H9 (cell line): ENCODE measurements around the gene USP12. TPM values are rescaled to one million over a fixed set of nuclear protein-coding genes. Genes with fewer than 3 reads are reported as not detected.

Experiments used
- DNase-seq: peaks from one replicate; pipeline ENCODE4 v3.0.0-alpha.2; 2017
- H2AFZ ChIP-seq: one replicate; pipeline ENCODE4 v1.6.1; 2013; ENCODE audit warnings: mild to moderate bottlenecking, low read length, control low read depth, moderate library complexity
- H2AK5ac ChIP-seq: 2 replicates; pipeline ENCODE4 v1.6.1; 2013; ENCODE audit warnings: low read length, control low read depth, mixed read lengths; ENCODE audit not compliant: insufficient read length
- H2BK120ac ChIP-seq: one replicate; pipeline ENCODE4 v1.6.1; 2013; ENCODE audit warnings: low read depth, mild to moderate bottlenecking, low read length, control low read depth, inconsistent platforms; ENCODE audit not compliant: poor library complexity, severe bottlenecking
- H2BK12ac ChIP-seq: 2 replicates; pipeline ENCODE4 v1.6.1; 2013; ENCODE audit warnings: low read length, control low read depth, mixed read lengths, low read depth; ENCODE audit not compliant: insufficient read length
- H2BK15ac ChIP-seq: 2 replicates; pipeline ENCODE4 v1.6.1; 2013; ENCODE audit warnings: low read depth, low read length, control low read depth
- H2BK20ac ChIP-seq: one replicate; pipeline ENCODE4 v1.6.1; 2013; ENCODE audit warnings: low read depth, mild to moderate bottlenecking, low read length, control low read depth, inconsistent platforms; ENCODE audit not compliant: poor library complexity, severe bottlenecking
- H2BK5ac ChIP-seq: 2 replicates; pipeline ENCODE4 v1.6.1; 2013; ENCODE audit warnings: low read length, control low read depth, mixed read lengths; ENCODE audit not compliant: insufficient read length
- H3K14ac ChIP-seq: 2 replicates; pipeline ENCODE4 v1.6.1; 2013; ENCODE audit warnings: low read length, control low read depth; ENCODE audit not compliant: insufficient read depth
- H3K18ac ChIP-seq: 2 replicates; pipeline ENCODE4 v1.6.1; 2013; ENCODE audit warnings: low read depth, mild to moderate bottlenecking, mixed read lengths, low read length, control low read depth; ENCODE audit not compliant: insufficient read length
- H3K23ac ChIP-seq: 2 replicates; pipeline ENCODE4 v1.6.1; 2013; ENCODE audit warnings: low read length, control low read depth, mixed read lengths, low read depth; ENCODE audit not compliant: insufficient read length
- H3K23me2 ChIP-seq: 2 replicates; pipeline ENCODE4 v1.6.1; 2013; ENCODE audit warnings: low read depth, mild to moderate bottlenecking, mixed read lengths, low read length, control low read depth; ENCODE audit not compliant: insufficient read length, poor library complexity, severe bottlenecking
- H3K27ac ChIP-seq: 2 replicates; pipeline ENCODE4 v1.5.1; 2013; ENCODE audit warnings: low read length, control low read depth, mixed read lengths, low read depth; ENCODE audit not compliant: insufficient read length
- H3K27me3 ChIP-seq: 2 replicates; pipeline ENCODE4 v1.6.1; 2013; ENCODE audit warnings: low read length, control low read depth, inconsistent platforms; ENCODE audit not compliant: insufficient read depth
- H3K4ac ChIP-seq: 2 replicates; pipeline ENCODE4 v1.6.1; 2013; ENCODE audit warnings: low read depth, mild to moderate bottlenecking, control low read depth, inconsistent platforms, low read length, moderate library complexity
- H3K4me1 ChIP-seq: 2 replicates; pipeline ENCODE4 v1.6.1; 2013; ENCODE audit warnings: low read length, control low read depth, inconsistent platforms; ENCODE audit not compliant: insufficient read depth
- H3K4me2 ChIP-seq: 2 replicates; pipeline ENCODE4 v1.6.1; 2013; ENCODE audit warnings: low read length, control low read depth, mixed read lengths; ENCODE audit not compliant: insufficient read length, insufficient read depth
- H3K56ac ChIP-seq: 2 replicates; pipeline ENCODE4 v1.6.1; 2013; ENCODE audit warnings: low read depth, mild to moderate bottlenecking, mixed read lengths, low read length, control low read depth; ENCODE audit not compliant: insufficient read length
- H3K79me1 ChIP-seq: 2 replicates; pipeline ENCODE4 v1.6.1; 2013; ENCODE audit warnings: low read depth, mild to moderate bottlenecking, moderate library complexity, low read length, control low read depth, inconsistent platforms; ENCODE audit not compliant: insufficient read depth, poor library complexity, severe bottlenecking
- H3K79me2 ChIP-seq: 2 replicates; pipeline ENCODE4 v1.6.1; 2013; ENCODE audit warnings: low read length, control low read depth, inconsistent platforms; ENCODE audit not compliant: insufficient read depth
- H3K9ac ChIP-seq: 2 replicates; pipeline ENCODE4 v1.6.1; 2013; ENCODE audit warnings: low read length, control low read depth, mixed read lengths; ENCODE audit not compliant: insufficient read length; ENCODE audit errors: extremely low read depth
- H3K9me3 ChIP-seq: one replicate; pipeline ENCODE4 v1.6.1; 2013; ENCODE audit warnings: low read depth, low read length, inconsistent platforms; ENCODE audit not compliant: control insufficient read depth
- H3T11ph ChIP-seq: one replicate; pipeline ENCODE4 v1.6.1; 2013; ENCODE audit warnings: mild to moderate bottlenecking, low read length, control low read depth, inconsistent platforms
- H4K20me1 ChIP-seq: one replicate; pipeline ENCODE4 v1.6.1; 2013; ENCODE audit not compliant: control insufficient read depth, insufficient read length, insufficient read depth
- H4K5ac ChIP-seq: 2 replicates; pipeline ENCODE4 v1.6.1; 2013; ENCODE audit warnings: low read depth, mild to moderate bottlenecking, mixed read lengths, low read length, control low read depth; ENCODE audit not compliant: insufficient read length
- H4K8ac ChIP-seq: replicated peaks from 2 replicates; pipeline ENCODE4 v1.6.1; 2013; ENCODE audit warnings: low read length, control low read depth, mixed read lengths, low read depth; ENCODE audit not compliant: insufficient read length
- H4K91ac ChIP-seq: 2 replicates; pipeline ENCODE4 v1.6.1; 2013; ENCODE audit warnings: low read depth, mild to moderate bottlenecking, moderate library complexity, mixed read lengths, low read length, control low read depth; ENCODE audit not compliant: insufficient read length
- H3K27ac Mint-ChIP-seq, 3 experiments: 2 replicates in 2 of 3; 3 replicates in 1 of 3; pipeline ENCODE4 v1.8.0; 2020 to 2021; ENCODE audit warnings: mixed read lengths in 3 of 3, mild to moderate bottlenecking in 1 of 3, moderate library complexity in 1 of 3
- H3K27me3 Mint-ChIP-seq: 2 replicates; pipeline ENCODE4 v1.8.0; 2021; ENCODE audit warnings: low read depth, mild to moderate bottlenecking, moderate library complexity, mixed read lengths
- H3K36me3 Mint-ChIP-seq, 3 experiments: 2 replicates in 2 of 3; 3 replicates in 1 of 3; pipeline ENCODE4 v1.8.0; 2020 to 2021; ENCODE audit warnings: low read depth in 3 of 3, mixed read lengths in 3 of 3; ENCODE audit not compliant: insufficient read depth in 1 of 3
- H3K4me1 Mint-ChIP-seq, 2 experiments: 2 replicates each; pipeline ENCODE4 v1.8.0; 2020; ENCODE audit warnings: mixed read lengths in 2 of 2
- H3K4me3 Mint-ChIP-seq, 2 experiments: 2 replicates in 1 of 2; 3 replicates in 1 of 2; pipeline ENCODE4 v1.8.0; 2020 to 2021; ENCODE audit warnings: mild to moderate bottlenecking in 2 of 2, mixed read lengths in 2 of 2, moderate library complexity in 1 of 2
- H3K9me3 Mint-ChIP-seq, 2 experiments: 2 replicates in 1 of 2; 3 replicates in 1 of 2; pipeline ENCODE4 v1.8.0; 2020; ENCODE audit warnings: mild to moderate bottlenecking in 2 of 2, mixed read lengths in 2 of 2, moderate library complexity in 1 of 2
- CTCF ChIP-seq: fragments of 200-600 bp; sonication (generic); conservative IDR thresholded peaks from 3 replicates; pipeline ENCODE4 v1.8.0; 2021; ENCODE audit warnings: antibody characterized with exemption, mild to moderate bottlenecking
- WGBS: extraction: QIAGEN DNeasy Blood & Tissue Kit; methylation state at CpG from one replicate; pipeline ENCODE4 v1.1.7; 2013; ENCODE audit warnings: missing lambda C conversion rate, low lambda C conversion rate, mixed read lengths; ENCODE audit not compliant: insufficient read length; ENCODE audit errors: extremely low coverage; 5-methylcytosine and 5-hydroxymethylcytosine counted together
- total RNA-seq: library from RNA; stranded (reverse); gene quantifications from 2 replicates; pipeline ENCODE4 v1.2.1, GENCODE V29; 2021

USP12 gene
- total RNA-seq, 1 experiment from 2014 or later, result 24.8 TPM

- Histone ChIP-seq H2AK5ac (no peak overlapping the region), H2BK12ac (no peak overlapping the region), H2BK5ac (no peak overlapping the region), H3K4ac (no peak overlapping the region), H3K4me2 (no peak overlapping the region), H3K4me1 (no peaks in the 10 kb centered on the region), H4K20me1 (no peaks in the 10 kb centered on the region), H3K9ac (no peak overlapping the region), H3K79me2 (no peaks in the 10 kb centered on the region), H3K79me1 (no peaks in the 10 kb centered on the region), H2BK120ac (no peak overlapping the region), H3K27ac (no peak overlapping the region), H2BK15ac (no peak overlapping the region), H2BK20ac (no peak overlapping the region), H3K56ac (no peak overlapping the region), H3K14ac (no peak overlapping the region), H2AFZ (no peak overlapping the region), H4K5ac (no peak overlapping the region), H3K27me3 (no peaks in the 10 kb centered on the region), H4K91ac (no peak overlapping the region), H3K23me2 (peaks cover 6% of the 10 kb centered on the region), H3T11ph (no peak overlapping the region), H4K8ac (no peak overlapping the region), H3K23ac (no peak overlapping the region), H3K18ac (no peak overlapping the region), H3K9me3 (no peaks in the 10 kb centered on the region)
- Mint-ChIP-seq H3K9me3 (peaks cover 0 to 2% of the 10 kb centered on the region in 2 experiments; a peak in 2 of 5 replicates), H3K4me3 (peak overlapping the region in 1 of 2 experiments; percentile 60; a peak in 1 of 5 replicates), H3K27ac (no peak overlapping the region), H3K4me1 (peaks cover 24 to 33% of the 10 kb centered on the region in 2 experiments), H3K27me3 (peaks cover 39% of the 10 kb centered on the region), H3K36me3 (0 out of 7 replicates have a peak, but pooled peaks cover 0 to 2% (median 0%) of the 10 kb centered on the region in 3 experiments)
- no peak for TF ChIP-seq CTCF
- WGBS, result no CpG with 5 or more reads among the region's 11 CpGs
- peak; percentile 26 for DNase-seq
Observed at GRCh38 chr13:27035892-27036235, 135.7 kb downstream of the USP12 start.
